GM18526 (cell line): ENCODE data around the gene ATP23.

Source experiments
- POLR2A ChIP-seq: IDR thresholded peaks from 3 replicates; pipeline ENCODE4 v1.6.1; 2011; ENCODE audit not compliant: insufficient read length; ENCODE audit errors: extremely low read depth

Gene ATP23

GRCh38 chr12:57992001-57992400 is 50.6 kb downstream of the ATP23 start:
- TF ChIP-seq POLR2A = no peak

- TF ChIP-seq POLR2A = no peak
Measured at GRCh38 chr12:57993030-57993429, 51.7 kb downstream of the ATP23 start.

GRCh38 chr12:57993834-57994233 is 52.5 kb downstream of the ATP23 start:
- TF ChIP-seq POLR2A = no peak

- TF ChIP-seq POLR2A = no peak
Measured at GRCh38 chr12:57996520-57996919, 55.2 kb downstream of the ATP23 start.

GRCh38 chr12:57998251-57998650 is 56.9 kb downstream of the ATP23 start:
- no peak for TF ChIP-seq POLR2A

GRCh38 chr12:58000499-58000898 is 59.1 kb downstream of the ATP23 start:
- TF ChIP-seq POLR2A = no peak

- no peak for TF ChIP-seq POLR2A
Measured at GRCh38 chr12:58007875-58008274, 66.5 kb downstream of the ATP23 start.

GRCh38 chr12:58008634-58009033 is 67.3 kb downstream of the ATP23 start:
- TF ChIP-seq POLR2A = no peak
